GM21381 (cell line): ENCODE measurements around the gene GBP1.
"Not testable (repeated sequence)": the region's sequence is repeated elsewhere in the genome, so short reads cannot be mapped to it uniquely, and the experiment has no call there.

Experiments
- ATAC-seq: cut with Tn5 transposase; IDR thresholded peaks from one replicate; pipeline ENCODE4 v1.9.1; 2021; ENCODE audit warnings: mild to moderate bottlenecking, moderate library complexity; ENCODE audit not compliant: unreplicated experiment

The GBP1 gene

GRCh38 chr1:89060091-89060490, 4.9 kb downstream of the GBP1 start:
- ATAC-seq = no peak

DNA sequence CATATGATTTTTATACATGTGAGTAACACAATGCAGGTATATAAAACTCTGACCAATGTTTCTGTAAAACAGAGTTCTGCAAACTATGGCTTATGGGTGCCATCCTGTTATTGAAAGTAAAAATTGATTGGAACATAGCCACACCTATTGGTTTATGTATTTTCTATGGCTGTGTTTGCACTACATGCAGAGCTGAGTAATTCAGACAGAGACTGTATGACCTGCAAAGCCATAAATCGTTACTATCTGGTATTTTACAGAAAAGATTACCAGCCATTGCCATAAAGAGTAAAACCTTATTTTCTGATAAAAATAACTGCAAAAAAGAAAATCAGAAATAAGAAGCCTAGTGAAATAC, 13.1 kb downstream of the GBP1 start:
- ATAC-seq = no peak

- no peak for ATAC-seq
These were observed 13.6 kb downstream of the GBP1 start for GRCh38 chr1:89051300-89051954.

- no peak for ATAC-seq
These were observed 14.4 kb downstream of the GBP1 start for GRCh38 chr1:89050649-89051033.

GRCh38 chr1:89049901-89050648, 14.9 kb downstream of the GBP1 start:
- not testable (repeated sequence) for ATAC-seq

DNA sequence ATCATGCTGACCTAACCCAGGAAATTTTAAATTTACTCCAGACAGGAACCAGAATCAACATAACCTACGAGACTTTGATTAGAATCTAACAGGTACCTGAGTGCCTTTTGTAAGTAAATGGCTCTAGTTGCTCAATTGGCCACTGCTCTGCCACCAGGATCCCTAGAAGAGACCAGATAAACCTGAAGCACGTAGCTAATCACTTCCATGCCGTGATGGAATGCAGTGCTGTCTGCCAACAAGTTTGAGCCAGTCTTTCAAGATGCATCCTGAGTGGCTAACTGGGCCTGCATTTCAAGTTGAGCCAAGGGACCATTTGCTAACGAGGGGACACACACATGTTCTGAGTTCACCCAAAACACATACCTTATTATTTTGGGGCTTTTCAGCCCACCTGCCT, 15.8 kb downstream of the GBP1 start:
- not testable (repeated sequence) for ATAC-seq

GRCh38 chr1:89047734-89048133, 17.3 kb downstream of the GBP1 start:
- ATAC-seq = no peak

DNA sequence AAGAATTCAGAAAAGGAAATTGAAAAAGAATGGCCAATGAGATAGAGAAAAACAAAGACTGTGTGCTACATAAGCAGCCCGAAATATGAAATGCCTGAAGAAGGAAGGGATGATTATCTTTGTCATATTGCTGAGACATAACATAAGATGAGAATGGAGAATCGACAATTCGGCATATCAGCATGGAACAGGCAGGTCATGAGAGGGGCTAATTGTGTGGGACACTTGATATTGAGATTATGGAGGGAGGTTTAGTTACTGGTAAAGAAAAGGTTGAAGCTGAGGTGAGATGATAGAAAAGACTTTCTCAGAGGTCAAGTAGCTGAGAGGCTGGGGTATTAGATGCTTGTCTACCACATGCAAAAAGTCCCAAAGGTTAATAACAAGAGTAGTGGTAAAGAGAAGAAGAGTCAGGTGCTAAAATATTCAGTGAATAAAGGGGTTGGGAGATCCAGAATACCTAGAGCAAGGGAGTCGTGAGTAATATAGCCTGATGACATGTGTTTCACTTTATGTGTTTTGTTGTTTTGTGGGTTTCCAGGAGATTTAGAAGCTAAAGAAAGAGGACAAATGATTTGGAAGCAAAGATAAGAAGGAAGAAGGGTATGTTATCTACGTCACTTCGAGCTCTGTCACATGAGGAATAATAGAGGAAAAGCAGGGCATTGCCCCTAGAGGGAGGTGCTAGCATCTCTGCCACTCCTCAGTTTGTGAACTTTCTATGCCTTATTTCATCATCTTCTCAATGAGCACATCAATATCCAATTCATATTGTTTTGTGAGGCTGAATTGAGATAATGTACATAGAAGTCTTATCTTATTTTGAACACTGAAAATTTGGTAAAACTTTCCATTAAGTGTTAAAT, 18.5 kb downstream of the GBP1 start:
- ATAC-seq = not testable (repeated sequence)

- ATAC-seq = no peak
These were observed 19.9 kb downstream of the GBP1 start for GRCh38 chr1:89044970-89045721.

- ATAC-seq = no peak
These were observed 21.1 kb downstream of the GBP1 start for GRCh38 chr1:89043940-89044339.

GRCh38 chr1:89042491-89042890, 22.5 kb downstream of the GBP1 start:
- ATAC-seq = no peak

DNA sequence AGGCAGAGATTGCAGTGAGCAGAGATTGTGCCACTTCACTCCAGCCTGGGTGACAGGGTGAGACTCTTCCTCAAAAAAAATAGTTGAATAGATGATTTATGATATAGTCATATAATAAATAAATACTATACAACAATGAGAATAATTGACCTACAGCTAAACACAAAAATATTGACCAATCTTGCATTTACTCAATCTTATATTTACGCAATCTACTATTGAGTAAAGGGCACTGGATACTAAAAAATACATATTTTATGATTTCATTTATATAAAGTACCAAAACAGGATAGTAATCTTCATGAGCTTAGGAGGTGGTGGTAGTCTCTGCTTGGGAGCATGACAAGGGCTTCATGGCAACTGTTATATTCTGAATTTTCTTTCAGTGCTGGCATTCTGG, 23.3 kb downstream of the GBP1 start:
- no peak for ATAC-seq

DNA sequence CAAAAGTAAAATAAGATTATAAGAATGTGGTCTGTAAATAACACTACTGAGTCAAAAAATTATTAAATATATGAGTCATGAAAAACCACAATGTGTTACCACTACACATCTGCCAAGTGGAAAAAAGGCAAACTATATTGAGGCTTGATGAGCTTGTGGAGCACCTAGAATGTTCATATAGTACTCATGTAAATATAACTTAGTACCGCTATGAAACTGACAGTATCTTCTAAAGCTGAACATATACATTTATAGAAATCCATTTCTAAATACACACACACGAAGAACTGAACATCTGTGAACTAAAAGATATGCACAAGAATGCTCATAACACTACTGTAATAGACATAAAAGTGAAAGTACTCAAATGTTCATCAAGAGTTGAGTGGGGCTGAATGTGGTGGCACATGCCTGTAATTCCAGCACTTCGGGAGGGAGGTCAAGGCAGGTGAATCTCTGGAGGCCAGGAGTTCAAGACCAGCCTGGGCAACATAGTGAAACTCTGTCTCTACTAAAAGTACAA, 23.8 kb downstream of the GBP1 start:
- ATAC-seq = peak; percentile 88

- ATAC-seq = no peak
These were observed 24.7 kb downstream of the GBP1 start for GRCh38 chr1:89040315-89040626.

GRCh38 chr1:89037186-89037585, 27.8 kb downstream of the GBP1 start:
- ATAC-seq = no peak

DNA sequence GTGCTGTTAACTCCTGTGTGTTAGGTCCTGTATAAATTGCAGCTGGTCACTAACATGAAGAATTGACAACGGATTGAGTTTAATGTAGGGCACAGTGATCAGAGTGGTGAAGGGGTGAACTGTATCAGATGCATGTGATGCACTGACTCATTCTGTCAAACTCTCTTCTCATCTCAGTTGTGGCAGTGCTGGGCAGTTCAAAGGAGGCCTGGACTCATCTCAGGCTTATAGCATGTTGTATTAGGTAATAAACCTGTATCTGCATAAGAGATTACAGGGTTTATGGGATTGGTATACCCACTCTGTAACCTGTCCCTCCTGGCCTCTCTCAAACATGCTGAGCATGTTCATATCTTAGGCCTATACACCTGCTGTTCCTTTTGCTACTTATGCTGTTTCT, 29.9 kb downstream of the GBP1 start:
- no peak for ATAC-seq

- not testable (repeated sequence) for ATAC-seq
These were observed 31.0 kb downstream of the GBP1 start for GRCh38 chr1:89034004-89034403.

DNA sequence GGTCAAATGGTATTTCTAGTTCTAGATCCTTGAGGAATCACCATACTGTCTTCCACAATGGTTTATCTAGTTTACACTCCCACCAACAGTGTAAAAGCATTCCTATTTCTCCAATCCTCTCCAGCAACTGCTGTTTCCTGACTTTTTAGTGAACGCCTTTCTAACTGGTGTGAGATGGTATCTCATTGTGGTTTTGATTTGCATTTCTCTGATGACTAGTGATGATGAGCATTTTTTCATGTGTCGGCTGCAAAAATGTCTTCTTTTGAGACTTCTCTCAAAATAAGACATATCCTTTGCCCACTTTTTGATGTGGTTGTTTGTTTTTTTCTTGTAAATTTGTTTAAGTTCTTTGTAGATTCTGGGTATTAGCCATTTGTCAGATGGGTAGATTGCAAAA, 36.0 kb downstream of the GBP1 start:
- not testable (repeated sequence) for ATAC-seq

- ATAC-seq = no peak
These were observed 39.1 kb downstream of the GBP1 start for GRCh38 chr1:89025928-89026327.

DNA sequence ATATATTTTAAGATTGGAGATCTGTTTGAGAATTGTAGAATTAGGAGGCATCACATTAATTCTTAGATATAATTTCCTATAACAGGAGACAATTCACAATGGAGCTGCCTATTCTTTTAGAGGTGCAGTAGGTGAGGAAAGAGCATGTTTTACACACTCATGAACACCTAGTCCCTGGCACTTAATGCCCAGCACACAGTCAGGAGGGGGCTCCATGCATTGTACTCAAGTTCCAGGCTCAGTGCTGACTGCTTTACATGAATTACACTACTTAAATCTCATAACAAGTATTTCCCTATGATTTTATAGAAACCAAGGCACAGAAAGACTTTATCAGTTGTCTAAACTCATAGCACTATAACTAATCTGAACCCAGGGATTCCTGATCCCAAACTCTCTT, 42.0 kb downstream of the GBP1 start:
- no peak for ATAC-seq
